Activated CD4-positive, alpha-beta T cell treated with anti-CD3 and anti-CD28 coated beads, Interleukin-2, Interleukin-6, amounts not matched to agents 100 ng/mL and 50 ng/mL, durations not matched to agents 16 hours and 8 hours (primary cell): ENCODE measurements around the gene PDGFD.
"Not testable (repeated sequence)": the region's sequence is repeated elsewhere in the genome, so short reads cannot be mapped to it uniquely, and the experiment has no call there.

ENCODE experiments used
- DNase-seq: peaks from one replicate; pipeline ENCODE4 v3.0.0-alpha.2; 2020

PDGFD gene

GRCh38 chr11:104051778-104052177 lies 112.2 kb downstream of the PDGFD start:
- DNase-seq = no peak

GRCh38 chr11:104049116-104049515 lies 114.8 kb downstream of the PDGFD start:
- no peak for DNase-seq

- DNase-seq = not testable (repeated sequence)
Observed at GRCh38 chr11:104046858-104047257, 117.1 kb downstream of the PDGFD start.

- DNase-seq = no peak
Observed at GRCh38 chr11:104046331-104046730, 117.6 kb downstream of the PDGFD start.

GRCh38 chr11:104043678-104044239 lies 120.2 kb downstream of the PDGFD start:
- DNase-seq = no peak

GRCh38 chr11:104043142-104043541 lies 120.8 kb downstream of the PDGFD start:
- DNase-seq = no peak

GRCh38 chr11:104041792-104042191 lies 122.2 kb downstream of the PDGFD start:
- DNase-seq = no peak

- no peak for DNase-seq
Observed at GRCh38 chr11:104036995-104037394, 127.0 kb downstream of the PDGFD start.

GRCh38 chr11:104036588-104036987 lies 127.4 kb downstream of the PDGFD start, which contains the start of gene DDI1:
Gene DDI1, plus strand, starts transcription at chr11:104036640. Its CDS starts 183 bp downstream, at chr11:104036823.
- no peak for DNase-seq

- DNase-seq = no peak
Observed at GRCh38 chr11:104033561-104033960, 130.4 kb downstream of the PDGFD start.

GRCh38 chr11:104033134-104033533 lies 130.8 kb downstream of the PDGFD start:
- no peak for DNase-seq

- DNase-seq = no peak
Observed at GRCh38 chr11:104028476-104029263, 135.3 kb downstream of the PDGFD start.

GRCh38 chr11:104024572-104024971 lies 139.4 kb downstream of the PDGFD start:
- no peak for DNase-seq

- no peak for DNase-seq
Observed at GRCh38 chr11:104015649-104016415, 148.1 kb downstream of the PDGFD start.

GRCh38 chr11:104011044-104011443 lies 152.9 kb downstream of the PDGFD start:
- no peak for DNase-seq

GRCh38 chr11:104009744-104010143 lies 154.2 kb downstream of the PDGFD start:
- no peak for DNase-seq

- DNase-seq = no peak
Observed at GRCh38 chr11:104005234-104005855, 158.6 kb downstream of the PDGFD start.

GRCh38 chr11:104003491-104003890 lies 160.5 kb downstream of the PDGFD start:
- DNase-seq = no peak

- DNase-seq = no peak
Observed at GRCh38 chr11:104001561-104002056, 162.3 kb downstream of the PDGFD start.

GRCh38 chr11:104000798-104001197 lies 163.1 kb downstream of the PDGFD start:
- no peak for DNase-seq

- DNase-seq = no peak
Observed at GRCh38 chr11:103998826-103999508, 165.0 kb downstream of the PDGFD start.

- DNase-seq = no peak
Observed at GRCh38 chr11:103997082-103997481, 166.9 kb downstream of the PDGFD start.
